HG03097 (cell line): ENCODE measurements around the gene ING5.

Experiments
- ATAC-seq: cut with Tn5 transposase; IDR thresholded peaks from one replicate; pipeline ENCODE4 v1.9.1; 2021; ENCODE audit not compliant: unreplicated experiment, low FRiP score

ING5 gene

DNA sequence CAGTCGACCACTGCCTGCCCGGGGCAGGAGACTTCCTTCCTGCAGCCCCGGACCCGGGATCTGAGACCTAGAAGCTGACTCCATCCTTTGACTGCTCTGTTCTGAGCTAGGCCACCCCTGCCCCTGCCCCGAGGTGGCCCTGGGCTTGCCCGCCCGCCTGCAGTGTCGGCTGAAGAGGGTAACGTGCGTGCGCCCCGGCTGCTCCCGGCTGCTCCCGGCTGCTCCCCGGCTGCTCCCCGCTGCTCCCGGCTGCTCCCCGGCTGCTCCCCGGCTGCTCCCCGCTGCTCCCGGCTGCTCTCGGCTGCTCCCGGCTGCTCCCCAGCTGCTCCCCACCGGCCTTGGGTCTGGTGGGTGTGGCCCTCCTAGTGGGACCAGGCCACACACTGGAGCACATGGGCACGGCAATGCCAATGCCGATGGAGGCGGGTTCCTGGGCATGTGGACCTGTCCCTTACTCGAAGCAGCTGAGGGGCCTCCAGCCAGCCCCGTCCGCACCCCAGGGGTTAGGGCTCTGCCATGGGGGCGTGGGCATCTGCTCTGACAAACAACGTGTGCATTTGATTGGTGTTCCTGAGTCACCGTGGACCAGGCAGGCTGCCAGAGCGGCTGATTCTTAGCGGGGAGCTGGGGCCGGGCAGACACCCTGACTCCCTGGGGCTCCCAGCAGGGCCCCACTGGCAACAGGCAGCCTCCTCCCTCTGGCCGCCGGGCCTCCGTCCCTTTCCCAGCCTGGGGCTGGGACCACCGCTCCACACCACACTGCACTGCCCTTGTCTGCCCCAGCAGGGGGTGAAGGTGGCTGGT is 72.8 kb downstream of the ING5 start:
- no peak for ATAC-seq

DNA sequence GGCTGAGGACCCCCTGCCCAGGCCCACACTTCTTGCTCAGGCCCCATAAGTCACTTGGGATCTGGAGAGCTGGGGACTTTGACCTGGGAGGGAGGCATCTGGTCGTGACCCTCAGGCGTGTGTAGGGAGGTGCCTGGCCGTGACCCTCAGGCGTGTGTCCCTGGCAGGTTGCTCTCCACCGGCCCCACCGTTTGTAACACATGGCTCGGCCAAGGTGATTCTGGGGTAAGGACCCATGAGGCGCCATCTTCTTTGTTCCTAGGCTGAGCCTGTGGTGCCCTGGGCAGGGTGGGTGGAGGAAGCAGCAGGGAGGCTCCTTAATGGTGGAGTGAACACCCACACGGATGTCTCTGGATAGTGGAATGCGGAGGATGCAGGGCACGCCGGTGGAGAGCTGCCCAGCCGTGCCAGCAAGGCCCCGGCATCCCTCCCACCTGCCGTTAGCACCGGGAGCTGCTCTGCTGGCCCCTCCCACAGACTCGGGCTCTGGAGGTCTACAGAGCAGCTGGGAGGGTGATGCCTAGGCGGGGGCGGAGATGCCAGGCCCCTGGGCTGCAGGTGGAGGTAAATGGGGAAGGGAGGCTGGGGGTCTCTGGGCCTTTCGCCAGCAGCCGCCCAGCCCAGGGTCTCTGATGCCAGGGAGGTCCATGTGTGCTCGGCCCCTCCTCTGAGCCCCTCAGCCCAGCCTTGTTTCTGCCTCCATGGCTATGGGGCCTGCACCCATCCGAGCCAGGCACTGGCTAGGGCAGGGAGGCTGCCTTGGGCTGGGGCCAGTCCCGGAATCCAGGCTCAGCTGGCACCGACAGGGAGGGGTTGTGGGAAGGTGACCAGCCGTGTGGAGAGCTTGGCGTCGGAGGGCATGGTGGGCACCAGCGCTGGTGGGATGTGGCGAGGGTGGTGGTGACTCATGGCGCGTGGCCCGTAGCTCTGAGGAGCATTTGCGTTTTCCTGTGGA is 73.7 kb downstream of the ING5 start:
- no peak for ATAC-seq

DNA sequence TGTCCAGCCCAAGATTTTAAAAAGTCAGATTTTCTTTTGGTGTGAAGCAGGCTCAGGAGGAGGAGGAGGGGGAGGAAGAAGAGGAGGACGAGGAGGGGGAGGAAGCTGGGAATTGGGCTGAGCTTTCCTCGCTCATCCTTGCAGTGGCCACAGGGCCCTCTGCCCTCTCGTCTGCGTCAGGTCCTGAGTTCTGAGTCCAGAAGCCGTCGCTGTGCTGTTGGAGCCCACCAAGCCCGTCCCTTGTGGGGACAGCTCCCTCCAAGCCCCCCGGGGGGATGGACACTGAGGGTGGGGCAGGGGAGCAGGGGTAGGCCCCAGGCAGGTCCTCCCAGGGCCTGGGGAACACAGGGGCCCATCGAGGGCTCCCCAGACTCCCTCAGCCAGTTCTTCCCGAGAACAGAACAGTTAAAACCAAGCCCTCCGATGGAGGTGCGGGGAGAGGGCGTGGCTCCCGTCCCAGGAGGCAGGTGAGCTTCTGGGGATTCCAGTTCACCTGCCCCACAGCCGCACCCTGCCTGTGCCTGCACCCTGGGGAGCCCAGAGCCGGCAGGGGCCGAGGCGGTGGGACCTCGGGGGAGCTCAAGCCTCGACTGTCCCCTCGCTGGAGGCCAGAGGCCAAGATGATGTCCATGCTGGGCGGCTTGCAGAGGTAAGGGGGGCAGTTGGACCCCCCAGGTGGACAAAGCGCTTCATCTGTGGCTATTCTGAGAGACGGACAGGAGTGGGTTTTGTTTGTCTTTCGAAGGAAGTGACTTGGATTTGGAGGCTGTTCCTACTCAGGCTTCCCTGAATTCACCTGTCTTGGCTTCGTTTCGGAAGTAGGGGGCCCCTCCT is 74.7 kb downstream of the ING5 start, which contains the start of gene GAL3ST2:
GAL3ST2 (plus strand) TSS at position 487 of the 834 bp plus-strand sequence; CDS start at position 621, 134 bp downstream.
- no peak for ATAC-seq

DNA sequence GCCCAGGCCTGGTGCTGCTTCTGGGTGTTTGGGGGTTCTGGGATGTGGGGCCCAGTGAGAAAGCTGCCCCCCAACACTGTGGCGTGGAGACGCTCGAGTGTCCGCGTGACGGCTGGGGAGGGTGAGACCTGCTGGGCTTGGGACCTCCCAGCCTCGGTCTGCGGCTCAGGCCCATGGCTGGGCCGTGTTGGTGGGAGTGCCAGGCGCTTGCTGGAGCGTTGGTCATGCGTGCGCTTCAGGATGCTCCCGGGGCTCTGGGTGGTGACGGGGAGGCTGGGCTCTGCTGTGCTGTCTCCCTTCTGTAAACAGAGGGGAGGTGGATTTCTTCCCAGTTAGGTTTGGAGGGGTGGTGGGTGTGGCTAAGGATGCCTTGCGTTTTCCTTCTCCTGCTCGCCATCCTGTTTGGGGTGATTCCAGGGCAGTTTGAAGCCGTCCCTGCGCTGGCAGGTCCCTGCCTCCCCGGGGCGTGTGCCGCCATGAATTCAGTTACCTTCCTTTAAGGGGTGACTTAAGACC is 75.4 kb downstream of the ING5 start:
- ATAC-seq = no peak

DNA sequence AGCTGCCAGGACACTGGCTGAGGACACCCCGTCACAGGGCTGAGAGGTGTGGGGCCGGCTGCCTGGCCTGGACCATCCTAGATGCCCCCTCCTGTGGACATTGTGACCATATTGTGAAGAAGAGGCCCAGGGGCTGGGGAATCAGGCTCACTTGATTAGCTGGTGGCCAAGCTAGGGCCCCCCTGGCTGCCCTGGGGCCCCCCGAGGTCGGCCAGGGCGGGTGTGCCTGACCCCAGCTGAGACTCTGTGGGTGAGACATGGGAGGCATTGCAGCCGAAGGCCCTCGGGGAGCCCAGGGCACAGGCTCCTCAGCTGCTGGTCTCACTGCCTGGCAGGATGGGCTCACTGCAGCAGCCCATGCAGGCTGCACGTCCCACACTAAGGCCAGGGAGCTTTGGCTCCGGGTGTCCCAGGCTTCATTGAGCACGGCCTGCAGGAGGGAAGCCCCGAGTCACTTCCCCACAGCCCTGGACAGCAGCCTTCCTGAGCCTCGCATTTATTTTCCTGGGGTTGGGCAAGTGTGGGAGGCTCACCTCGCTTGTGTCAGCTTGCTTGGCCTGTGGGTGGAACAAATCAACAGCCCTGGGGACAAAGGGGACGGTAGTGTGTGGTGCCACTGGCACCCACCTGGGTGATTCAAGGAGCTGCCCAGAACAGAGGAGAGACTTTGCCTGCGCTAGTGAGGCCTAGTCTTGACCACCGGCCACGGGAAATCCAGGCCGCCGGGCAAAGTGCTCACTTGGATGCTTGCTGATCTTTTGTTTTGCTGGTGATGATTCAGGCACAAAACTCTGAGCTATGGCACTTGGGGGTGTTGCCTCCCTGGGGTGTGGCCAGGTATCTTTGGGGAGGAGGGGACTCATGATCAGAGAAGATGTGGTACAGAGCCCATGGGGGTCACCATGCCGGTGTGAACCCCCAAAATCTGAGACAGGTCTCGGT is 76.1 kb downstream of the ING5 start:
- ATAC-seq = no peak
